Epithelial cell of esophagus (primary cell): ENCODE data around the gene PGC.
"Not testable (repeated sequence)": the region's sequence is repeated elsewhere in the genome, so short reads cannot be mapped to it uniquely, and the experiment has no call there.

Source experiments
- DNase-seq: peaks from one replicate; pipeline ENCODE4 v3.0.0; 2010; ENCODE audit warnings: low read depth
- H3K4me3 ChIP-seq: 2 replicates; pipeline ENCODE4 v1.5.1; 2011; ENCODE audit warnings: mild to moderate bottlenecking, low read length, control low read depth
- CTCF ChIP-seq: IDR thresholded peaks from 2 replicates; pipeline ENCODE4 v1.5.1; 2011; ENCODE audit warnings: low read depth, mild to moderate bottlenecking, low read length, control low read depth, inconsistent platforms; ENCODE audit not compliant: insufficient read depth; ENCODE audit errors: missing control alignments

PGC gene

GRCh38 chr6:41767112-41767833 is 20.1 kb upstream of the PGC start:
- no peak overlapping the region for H3K4me3 ChIP-seq
- DNase-seq: peak; percentile 94
- no peak for TF ChIP-seq CTCF

GRCh38 chr6:41766043-41766664 is 19.0 kb upstream of the PGC start:
- not testable (repeated sequence) for H3K4me3 ChIP-seq
- DNase-seq: peak; percentile 61

GRCh38 chr6:41763470-41763869 is 16.3 kb upstream of the PGC start:
- TF ChIP-seq CTCF: no peak
- no peak overlapping the region for H3K4me3 ChIP-seq
- DNase-seq: no peak

- TF ChIP-seq CTCF: no peak
- no peak for DNase-seq
- no peak overlapping the region for H3K4me3 ChIP-seq
These were observed 12.8 kb upstream of the PGC start for GRCh38 chr6:41759905-41760579.

GRCh38 chr6:41759106-41759904 is 12.1 kb upstream of the PGC start:
- no peak overlapping the region for H3K4me3 ChIP-seq
- DNase-seq: no peak
- TF ChIP-seq CTCF: no peak

- no peak for DNase-seq
- no peak for TF ChIP-seq CTCF
- no peak overlapping the region for H3K4me3 ChIP-seq
These were observed 11.4 kb upstream of the PGC start for GRCh38 chr6:41758641-41759035.

- TF ChIP-seq CTCF: no peak
- DNase-seq: no peak
- H3K4me3 ChIP-seq: no peak overlapping the region
These were observed 10.9 kb upstream of the PGC start for GRCh38 chr6:41757931-41758640.
